ENCODE results near the gene ZHX3. TPM values are rescaled to one million over a fixed set of nuclear protein-coding genes. Genes with fewer than 3 reads are reported as not detected.

The ZHX3 gene
- total RNA-seq, 4 donors from 2014 or later, result 19.2 to 32.9 (median 31.4) TPM

DNA sequence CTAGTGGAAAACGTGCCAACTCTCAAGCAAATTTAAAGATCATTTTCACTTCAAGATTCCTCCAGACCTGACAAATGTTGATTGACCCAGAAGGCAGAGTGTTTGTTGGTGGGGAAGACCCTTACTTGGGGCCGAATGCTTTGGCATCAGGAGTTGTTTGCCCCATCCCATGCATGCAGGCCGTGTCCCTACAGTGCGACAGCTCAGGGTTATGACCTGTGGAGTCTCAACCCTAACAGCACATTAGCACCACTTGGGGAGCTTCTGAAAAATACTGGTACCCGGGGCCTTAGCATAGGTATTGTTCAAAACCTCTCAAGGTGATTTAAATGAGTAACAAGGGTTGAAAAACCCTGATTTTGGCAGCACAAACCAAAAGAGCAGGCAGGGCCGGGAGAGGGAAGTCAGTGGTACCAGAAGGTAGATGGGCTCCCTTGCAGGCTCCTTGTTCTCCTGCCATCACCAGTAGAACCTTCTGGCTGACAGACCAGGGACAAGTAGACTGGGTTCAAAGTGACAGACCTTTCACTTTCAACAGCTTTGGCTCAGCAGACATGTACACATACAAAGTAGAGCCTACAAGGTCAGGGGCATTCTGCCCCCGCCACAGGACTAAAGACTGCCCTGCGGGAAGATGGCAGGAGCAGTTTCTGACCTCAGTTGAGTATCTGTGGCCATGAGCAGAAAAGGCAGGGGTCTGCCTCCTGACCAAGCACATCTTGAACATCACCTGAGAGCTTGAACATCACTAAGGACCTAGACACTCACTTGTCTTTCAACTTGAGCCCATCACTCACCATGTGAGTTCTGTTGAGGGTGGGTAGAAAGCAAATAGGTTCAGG lies 140.6 kb downstream of the ZHX3 start:
- no peak for DNase-seq (ENCODE audit: low spot score in 2 of 2)
- H3K4me3 ChIP-seq, result no peak overlapping the region
- H3K27me3 ChIP-seq, result no peaks in the 10 kb centered on the region
- peaks cover 45% of the 10 kb centered on the region for H3K4me1 ChIP-seq
- 81% methylated on average over 8 of the region's 8 CpGs for WGBS
- H3K36me3 ChIP-seq, result peaks cover 37% of the 10 kb centered on the region
- TF ChIP-seq POLR2A (IDR thresholded peaks at IDR 0.05), result no peak
- H3K9me3 ChIP-seq, result no peaks in the 10 kb centered on the region
- peak overlapping the region; percentile 18 for H3K27ac ChIP-seq

DNA sequence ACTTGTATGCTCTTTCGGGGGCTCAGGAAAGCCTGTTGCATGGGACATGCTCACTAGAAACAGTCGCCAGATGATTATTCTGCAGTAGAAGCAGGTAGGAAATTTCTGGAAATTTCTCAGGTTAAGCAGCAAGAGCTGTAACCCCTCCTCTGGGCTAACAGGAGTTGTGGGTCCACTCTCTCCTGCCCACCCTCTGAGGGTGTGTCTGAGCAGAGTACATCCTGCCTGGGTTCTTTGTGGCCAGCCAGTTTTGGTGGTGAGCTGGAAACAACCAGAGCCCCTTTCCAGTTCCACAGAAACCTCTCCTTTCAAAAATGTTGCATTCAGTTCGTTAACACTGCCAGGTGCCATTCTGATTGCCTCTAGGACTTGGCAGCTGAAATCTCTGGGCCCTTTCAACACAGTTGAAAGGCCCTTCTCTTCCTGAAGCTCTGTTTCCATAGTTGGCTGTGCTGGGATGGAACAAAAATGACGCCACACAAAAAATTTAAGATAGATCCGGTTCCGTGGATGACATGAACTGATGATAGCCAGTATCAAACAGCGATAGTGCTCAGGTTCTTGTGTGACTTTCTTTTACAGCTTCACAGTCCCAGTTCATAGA lies 141.7 kb downstream of the ZHX3 start:
- DNase-seq (ENCODE audit: low spot score in 2 of 2), result peak in 1 of 2 donors; percentile 48
- TF ChIP-seq, protein P1, sequence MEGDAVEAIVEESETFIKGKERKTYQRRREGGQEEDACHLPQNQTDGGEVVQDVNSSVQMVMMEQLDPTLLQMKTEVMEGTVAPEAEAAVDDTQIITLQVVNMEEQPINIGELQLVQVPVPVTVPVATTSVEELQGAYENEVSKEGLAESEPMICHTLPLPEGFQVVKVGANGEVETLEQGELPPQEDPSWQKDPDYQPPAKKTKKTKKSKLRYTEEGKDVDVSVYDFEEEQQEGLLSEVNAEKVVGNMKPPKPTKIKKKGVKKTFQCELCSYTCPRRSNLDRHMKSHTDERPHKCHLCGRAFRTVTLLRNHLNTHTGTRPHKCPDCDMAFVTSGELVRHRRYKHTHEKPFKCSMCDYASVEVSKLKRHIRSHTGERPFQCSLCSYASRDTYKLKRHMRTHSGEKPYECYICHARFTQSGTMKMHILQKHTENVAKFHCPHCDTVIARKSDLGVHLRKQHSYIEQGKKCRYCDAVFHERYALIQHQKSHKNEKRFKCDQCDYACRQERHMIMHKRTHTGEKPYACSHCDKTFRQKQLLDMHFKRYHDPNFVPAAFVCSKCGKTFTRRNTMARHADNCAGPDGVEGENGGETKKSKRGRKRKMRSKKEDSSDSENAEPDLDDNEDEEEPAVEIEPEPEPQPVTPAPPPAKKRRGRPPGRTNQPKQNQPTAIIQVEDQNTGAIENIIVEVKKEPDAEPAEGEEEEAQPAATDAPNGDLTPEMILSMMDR (IDR thresholded peaks at IDR 0.05), result no peak
- TF ChIP-seq EP300 (IDR thresholded peaks at IDR 0.05) (no peak), POLR2AphosphoS5 (IDR thresholded peaks at IDR 0.05) (no peak)
- 68% methylated on average over 7 of the region's 7 CpGs for WGBS
- H3K27me3 ChIP-seq, result no peaks in the 10 kb centered on the region
- peaks cover 48% of the 10 kb centered on the region for H3K4me1 ChIP-seq
- H3K27ac ChIP-seq, result peak overlapping the region; percentile 46
- H3K4me3 ChIP-seq, result no peak overlapping the region
- H3K9me3 ChIP-seq, result no peaks in the 10 kb centered on the region
- peaks cover 42% of the 10 kb centered on the region for H3K36me3 ChIP-seq

DNA sequence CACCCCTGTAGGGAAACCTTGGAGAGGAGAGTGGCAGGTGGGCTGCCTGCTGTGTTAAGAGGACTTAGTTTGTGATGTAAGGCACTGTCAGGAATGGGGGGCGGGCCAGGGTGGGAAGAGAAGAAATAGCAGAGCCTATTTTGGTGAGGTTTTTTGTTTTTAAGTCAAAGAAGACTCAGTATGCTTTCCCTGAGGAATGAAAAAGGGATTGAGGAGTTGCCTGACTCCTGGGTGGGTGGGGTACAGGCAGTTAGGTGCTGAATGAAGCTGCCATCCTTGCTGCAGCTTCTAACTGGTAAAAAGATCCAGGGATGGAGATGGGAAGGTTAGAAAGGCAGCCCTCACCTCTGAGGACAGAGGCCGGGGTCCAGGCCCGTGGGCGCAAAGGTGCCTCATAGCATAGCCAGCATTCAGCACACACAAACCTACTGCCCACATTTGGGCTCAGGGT lies 142.3 kb downstream of the ZHX3 start:
- H3K4me3 ChIP-seq, result no peak overlapping the region
- peak; percentile 53 to 56 for DNase-seq (ENCODE audit: low spot score in 2 of 2)
- peaks cover 48% of the 10 kb centered on the region for H3K36me3 ChIP-seq
- 92% methylated on average over 4 of the region's 4 CpGs for WGBS
- peak overlapping the region; percentile 46 for H3K27ac ChIP-seq
- no peaks in the 10 kb centered on the region for H3K27me3 ChIP-seq
- TF ChIP-seq EP300 (IDR thresholded peaks at IDR 0.05) (no peak), POLR2A (IDR thresholded peaks at IDR 0.05) (no peak), POLR2AphosphoS5 (IDR thresholded peaks at IDR 0.05) (no peak)
- TF ChIP-seq, protein P1 (IDR thresholded peaks at IDR 0.05), result no peak
- H3K9me3 ChIP-seq, result no peaks in the 10 kb centered on the region
- H3K4me1 ChIP-seq, result peaks cover 48% of the 10 kb centered on the region

DNA sequence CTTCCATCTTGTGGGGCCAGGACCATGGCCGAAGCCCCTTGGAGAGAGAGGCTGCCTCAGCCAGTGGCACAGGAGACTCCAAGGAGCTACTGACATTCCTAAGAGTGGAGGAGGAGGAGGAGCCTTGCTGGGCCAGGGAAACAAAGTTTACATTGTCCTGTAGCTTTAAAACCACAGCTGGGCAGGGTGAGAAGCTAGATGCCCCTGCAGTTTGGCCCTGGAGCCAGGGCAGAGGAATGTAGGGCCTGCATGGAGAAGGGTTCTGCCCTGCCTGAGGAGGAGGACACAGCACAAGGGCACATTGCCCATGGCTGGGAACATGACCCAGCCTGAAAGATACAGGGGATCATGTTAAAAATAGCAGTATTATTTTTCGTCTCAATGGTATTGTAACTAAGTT lies 142.7 kb downstream of the ZHX3 start:
- Histone ChIP-seq H3K4me1 (peaks cover 48% of the 10 kb centered on the region), H3K27ac (peak overlapping the region; percentile 46), H3K36me3 (peaks cover 52% of the 10 kb centered on the region), H3K27me3 (no peaks in the 10 kb centered on the region), H3K4me3 (no peak overlapping the region), H3K9me3 (no peaks in the 10 kb centered on the region)
- 42% methylated on average over 2 of the region's 2 CpGs for WGBS
- peak in 1 of 2 donors; percentile 54 for DNase-seq (ENCODE audit: low spot score in 2 of 2)
- no peak for TF ChIP-seq POLR2A (IDR thresholded peaks at IDR 0.05)
- no peak for TF ChIP-seq POLR2AphosphoS5 (IDR thresholded peaks at IDR 0.05)
- no peak for TF ChIP-seq EP300 (IDR thresholded peaks at IDR 0.05)
- TF ChIP-seq, protein P1 (IDR thresholded peaks at IDR 0.05), result no peak

DNA sequence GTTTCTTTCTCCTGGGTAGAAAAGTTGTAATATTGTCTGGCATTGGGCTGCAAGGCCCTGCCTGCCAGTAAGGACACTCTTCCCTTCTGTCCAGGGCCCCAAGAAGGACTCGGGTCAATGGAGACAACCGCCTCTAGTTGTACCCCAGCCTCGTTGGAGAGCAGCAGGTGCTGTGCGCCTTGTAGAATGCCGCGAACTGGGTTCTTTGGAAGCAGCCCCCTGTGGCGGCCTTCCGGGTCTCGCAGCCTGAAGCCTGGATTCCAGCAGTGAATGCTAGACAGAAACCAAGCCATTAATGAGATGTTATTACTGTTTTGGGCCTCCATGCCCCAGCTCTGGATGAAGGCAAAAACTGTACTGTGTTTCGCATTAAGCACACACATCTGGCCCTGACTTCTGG lies 143.2 kb downstream of the ZHX3 start:
- H3K27ac ChIP-seq, result peak overlapping the region; percentile 46
- 97% methylated on average over 10 of the region's 10 CpGs for WGBS
- DNase-seq (ENCODE audit: low spot score in 2 of 2), result peak in 1 of 2 donors; percentile 66
- H3K4me3 ChIP-seq, result no peak overlapping the region
- no peaks in the 10 kb centered on the region for H3K27me3 ChIP-seq
- H3K36me3 ChIP-seq, result peaks cover 56% of the 10 kb centered on the region
- H3K9me3 ChIP-seq, result no peaks in the 10 kb centered on the region
- peaks cover 48% of the 10 kb centered on the region for H3K4me1 ChIP-seq
- TF ChIP-seq POLR2AphosphoS5 (IDR thresholded peaks at IDR 0.05) (no peak), EP300 (IDR thresholded peaks at IDR 0.05) (no peak), POLR2A (IDR thresholded peaks at IDR 0.05) (no peak)
- TF ChIP-seq, protein P1 (IDR thresholded peaks at IDR 0.05), result no peak

Data from suprapubic skin (tissue), 4 donors.